GM12801 (cell line): Measurements from ENCODE around the gene SDHAF2.

Experiments used
- CTCF ChIP-seq: IDR thresholded peaks from one replicate; pipeline ENCODE4 v1.5.1; 2011; ENCODE audit warnings: control low read depth; ENCODE audit not compliant: insufficient read length; ENCODE audit errors: extremely low read depth

SDHAF2 gene

GRCh38 chr11:61472282-61472681 is 42.4 kb downstream of the SDHAF2 start:
- TF ChIP-seq CTCF = no peak

- no peak for TF ChIP-seq CTCF
Measured at GRCh38 chr11:61472868-61473267, 42.9 kb downstream of the SDHAF2 start.

GRCh38 chr11:61473370-61474012 is 43.6 kb downstream of the SDHAF2 start:
- no peak for TF ChIP-seq CTCF

GRCh38 chr11:61474013-61474643 is 44.2 kb downstream of the SDHAF2 start:
- TF ChIP-seq CTCF = no peak

GRCh38 chr11:61475433-61475832 is 45.5 kb downstream of the SDHAF2 start:
- TF ChIP-seq CTCF = no peak

GRCh38 chr11:61476371-61476770 is 46.4 kb downstream of the SDHAF2 start:
- TF ChIP-seq CTCF = no peak

GRCh38 chr11:61477126-61477525 is 47.2 kb downstream of the SDHAF2 start:
- TF ChIP-seq CTCF = no peak

- TF ChIP-seq CTCF = no peak
Measured at GRCh38 chr11:61477727-61478148, 47.8 kb downstream of the SDHAF2 start.
